ENCODE measurements around the gene DMKN. TPM values are rescaled to one million over a fixed set of nuclear protein-coding genes. Genes with fewer than 3 reads are reported as not detected.

DMKN gene, protein sequence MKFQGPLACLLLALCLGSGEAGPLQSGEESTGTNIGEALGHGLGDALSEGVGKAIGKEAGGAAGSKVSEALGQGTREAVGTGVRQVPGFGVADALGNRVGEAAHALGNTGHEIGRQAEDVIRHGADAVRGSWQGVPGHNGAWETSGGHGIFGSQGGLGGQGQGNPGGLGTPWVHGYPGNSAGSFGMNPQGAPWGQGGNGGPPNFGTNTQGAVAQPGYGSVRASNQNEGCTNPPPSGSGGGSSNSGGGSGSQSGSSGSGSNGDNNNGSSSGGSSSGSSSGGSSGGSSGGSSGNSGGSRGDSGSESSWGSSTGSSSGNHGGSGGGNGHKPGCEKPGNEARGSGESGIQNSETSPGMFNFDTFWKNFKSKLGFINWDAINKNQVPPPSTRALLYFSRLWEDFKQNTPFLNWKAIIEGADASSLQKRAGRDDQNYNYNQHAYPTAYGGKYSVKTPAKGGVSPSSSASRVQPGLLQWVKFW
- 22.8 and 37.0 TPM in 2 replicates for total RNA-seq

DNA sequence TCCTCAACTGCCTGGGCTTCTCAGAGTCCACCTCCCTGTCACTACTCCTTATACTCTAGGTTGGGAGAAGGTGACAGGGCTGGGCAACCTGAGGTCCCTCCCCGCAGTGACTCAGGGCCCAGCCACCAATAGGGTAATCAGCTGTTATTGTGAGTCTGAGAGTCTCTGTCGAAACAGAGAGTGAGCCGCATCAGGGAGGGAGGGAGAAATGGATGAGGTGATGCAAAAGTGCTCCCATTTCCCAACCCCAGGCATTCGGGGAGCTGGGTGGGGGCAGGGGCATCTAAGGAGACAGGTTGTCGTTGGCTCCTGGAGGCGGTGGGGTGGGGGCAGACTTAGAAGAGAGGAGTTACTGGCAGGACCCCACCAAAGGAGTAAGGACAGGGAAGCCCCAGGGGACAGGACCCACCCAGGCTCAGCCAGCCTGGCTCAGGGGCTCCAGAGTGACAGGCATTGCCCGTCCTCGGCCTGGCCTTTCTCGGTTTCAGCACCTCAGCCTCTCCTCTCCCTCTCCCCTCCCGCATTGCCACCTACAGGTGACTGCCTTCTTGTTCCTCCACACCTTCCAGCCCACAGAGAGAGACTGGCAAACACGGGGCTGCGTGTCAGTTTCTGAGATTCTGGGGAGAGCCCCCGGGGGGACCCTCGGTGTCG, at the start of gene DMKN:
Gene DMKN, minus strand, starts transcription at position 22 of the 654 bp plus-strand sequence. CDS start 174 bp downstream, outside the sequence.

DNA sequence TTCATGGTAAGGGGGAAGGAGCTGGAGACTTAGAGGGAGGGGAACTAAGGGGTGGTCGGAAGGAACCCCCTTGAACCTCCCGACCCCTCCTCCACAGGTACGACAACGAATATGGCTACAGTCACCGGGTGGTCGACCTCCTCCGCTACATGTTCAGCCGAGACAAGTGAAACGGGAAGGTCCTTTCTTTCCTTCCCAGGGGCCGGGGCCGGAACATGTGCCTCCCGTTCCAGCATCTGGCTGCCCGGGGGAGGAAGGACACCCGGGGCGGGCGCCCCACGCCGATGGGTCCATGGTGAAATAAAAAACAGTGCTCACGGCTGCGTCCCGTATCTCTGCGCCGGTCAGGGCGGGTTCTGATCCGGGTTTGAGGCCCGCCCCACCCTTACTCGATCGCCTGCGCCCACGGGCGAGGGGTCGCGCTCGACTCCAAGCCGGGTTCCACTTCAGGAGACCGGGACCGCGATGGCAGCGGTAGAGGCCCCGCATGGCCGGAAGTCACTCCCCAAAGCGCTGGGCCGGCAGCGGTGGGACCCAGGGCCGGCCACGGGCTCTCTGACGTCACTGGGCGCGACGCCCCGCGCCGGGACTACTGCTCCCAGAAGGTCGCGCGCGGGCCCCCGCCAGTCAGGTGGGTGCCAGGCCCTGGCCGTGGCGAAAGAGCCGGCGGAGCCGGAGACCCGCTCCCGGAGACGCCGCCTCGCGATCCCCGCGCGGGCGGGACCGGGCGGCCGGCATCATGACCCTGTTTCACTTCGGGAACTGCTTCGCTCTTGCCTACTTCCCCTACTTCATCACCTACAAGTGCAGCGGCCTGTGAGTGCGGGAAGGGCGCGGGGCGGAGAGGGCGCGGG, 31.8 kb upstream of the DMKN start, which contains the start of gene TMEM147:
Gene TMEM147, plus strand, starts transcription at position 626 of the 854 bp plus-strand sequence. Its CDS starts 114 bp downstream, at position 740.

DNA sequence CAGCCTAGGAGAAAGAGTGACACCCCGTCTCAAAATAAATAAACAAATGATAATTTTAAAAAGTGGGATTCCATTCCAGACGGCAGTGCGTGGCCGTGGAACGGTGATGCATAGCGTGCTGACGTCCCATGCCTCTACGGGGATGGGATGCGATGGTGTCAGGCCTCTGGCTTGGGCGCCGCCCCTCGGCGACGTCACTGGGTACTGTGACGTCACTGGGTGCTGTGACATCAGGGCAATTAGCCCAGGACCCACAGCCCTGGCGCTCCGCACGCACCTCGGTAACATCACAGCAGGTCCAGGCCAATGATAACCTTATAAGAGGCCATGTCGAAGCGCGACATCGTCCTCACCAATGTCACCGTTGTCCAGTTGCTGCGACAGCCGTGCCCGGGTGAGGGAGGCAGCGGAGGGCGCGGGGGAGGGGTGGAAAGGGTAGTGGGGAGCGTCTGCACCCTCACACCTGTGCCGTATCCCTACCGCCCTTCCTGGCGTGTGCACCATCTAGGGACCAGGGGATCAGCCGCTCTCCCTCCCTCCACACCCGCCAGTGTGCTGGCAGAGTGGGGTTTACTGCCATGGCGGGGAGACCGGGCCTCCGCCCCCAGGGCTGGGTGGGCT, 19.9 kb upstream of the DMKN start, which contains the start of gene GAPDHS:
Gene GAPDHS, plus strand, starts transcription at position 256 of the 621 bp plus-strand sequence. Its CDS starts 72 bp downstream, at position 328.

DNA sequence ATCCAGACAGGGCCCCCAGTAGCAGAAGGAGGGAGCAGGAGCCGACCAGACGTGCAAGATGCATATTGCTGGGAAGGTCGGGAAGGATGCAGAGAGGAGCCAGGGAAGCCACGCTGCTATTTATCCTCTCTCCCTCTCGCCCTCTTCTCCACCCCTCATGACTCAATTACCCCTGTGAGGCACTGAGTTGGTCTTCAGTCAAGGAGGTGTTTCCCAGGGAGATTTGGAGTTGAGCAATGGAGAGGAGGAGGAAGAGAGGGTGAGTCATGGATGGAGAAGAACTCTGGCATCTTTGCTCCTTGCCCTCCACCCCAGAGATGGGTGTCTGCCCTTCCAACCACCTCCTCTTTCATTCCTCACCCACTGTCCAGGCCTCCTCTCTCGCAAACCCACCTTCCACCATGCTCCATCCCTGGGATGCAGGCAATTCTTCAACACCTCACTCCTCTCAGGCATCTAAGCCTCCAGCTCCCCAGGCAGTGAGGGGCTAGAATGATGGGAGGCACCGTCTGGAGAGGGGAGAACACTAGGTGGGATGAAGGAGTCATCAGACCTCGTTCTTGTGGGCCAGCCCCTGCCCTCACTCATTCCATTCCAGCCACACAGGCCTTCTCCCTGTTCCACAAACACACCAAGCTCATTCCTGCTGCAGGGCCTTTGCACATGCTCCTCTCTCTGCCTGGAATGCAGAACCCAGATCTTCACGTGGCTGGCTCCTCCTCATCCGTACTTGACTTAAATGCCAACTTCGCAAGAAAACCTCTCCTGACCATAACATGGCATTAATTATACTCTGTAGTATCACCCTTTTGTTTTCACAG, 15.0 kb upstream of the DMKN start, which contains the start of gene SBSN:
Gene SBSN, minus strand, starts transcription at position 94 of the 821 bp plus-strand sequence. Its CDS starts 30 bp downstream, at position 64.

DNA sequence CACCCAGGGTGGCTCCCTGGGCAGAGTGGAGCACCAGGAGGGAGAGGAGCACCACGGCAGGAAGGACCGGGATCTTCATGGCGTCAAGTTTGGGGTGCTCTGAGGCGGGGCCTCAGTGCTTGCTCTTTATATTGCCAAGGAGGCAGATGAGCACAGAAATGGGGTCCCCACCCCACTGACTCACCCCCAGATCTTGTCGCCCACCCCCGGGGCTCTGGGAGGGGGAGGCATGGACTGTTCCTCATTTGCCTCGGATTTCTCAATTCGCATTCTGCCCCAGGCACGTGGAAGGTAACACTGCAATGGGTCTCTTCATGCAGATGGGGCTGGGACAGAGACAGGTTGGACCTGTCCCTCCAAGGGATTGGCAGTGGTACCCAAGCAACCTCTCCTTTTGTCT, 23.1 kb downstream of the DMKN start, which contains the start of gene KRTDAP:
Gene KRTDAP, minus strand, starts transcription at position 101 of the 400 bp plus-strand sequence. Its CDS starts 22 bp downstream, at position 79.

DNA sequence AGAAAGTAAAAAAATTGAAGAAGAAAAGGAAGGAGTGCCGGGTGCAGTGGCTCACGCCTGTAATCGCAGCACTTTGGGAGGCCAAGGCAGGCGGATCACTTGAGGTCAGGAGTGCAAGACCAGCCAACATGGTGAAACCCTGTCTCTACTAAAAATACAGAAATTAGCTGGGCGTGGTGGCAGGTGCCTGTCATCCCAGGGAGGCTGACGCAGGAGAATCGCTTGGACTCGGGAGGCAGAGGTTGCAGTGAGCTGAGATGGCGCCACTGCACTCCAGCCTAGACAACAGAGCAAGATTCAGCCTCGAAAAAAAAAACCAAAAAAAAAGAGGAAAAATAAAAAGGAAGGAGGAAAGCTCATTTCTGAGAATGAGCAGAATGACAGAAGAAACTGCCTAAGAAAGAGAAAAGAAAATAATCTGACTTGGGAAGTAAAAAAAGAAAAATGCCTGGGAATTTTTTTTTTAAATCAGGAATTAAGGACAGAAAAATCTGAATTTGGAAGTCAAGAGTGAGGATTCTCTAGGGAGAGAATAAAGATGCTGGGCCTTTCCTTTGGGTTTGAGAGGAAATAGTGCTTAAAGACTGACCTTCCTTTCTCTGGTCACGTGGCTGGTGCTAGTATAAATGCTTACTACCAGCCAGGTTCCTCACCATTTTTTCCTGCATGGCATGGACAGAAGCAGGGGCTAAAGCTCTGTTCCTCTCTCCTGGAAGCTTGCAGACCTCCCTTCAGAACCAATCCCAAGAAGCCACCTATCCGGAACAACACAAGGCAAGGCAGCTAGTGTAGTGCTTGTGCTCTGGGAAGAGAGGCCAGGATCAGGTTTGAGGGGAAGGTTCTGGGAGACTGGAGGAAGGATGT, 65.6 kb downstream of the DMKN start, which contains the start of gene FFAR2:
Gene FFAR2, plus strand, starts transcription at position 652 of the 864 bp plus-strand sequence. CDS start 1,458 bp downstream, outside the sequence.

Other genes starting within 250 kb of the DMKN start
- 67.1 and 76.7 TPM in 2 replicates for gene USF2, start 244.7 kb downstream of the DMKN start, total RNA-seq
- not detected in 2 replicates for gene HAMP, start 231.1 kb downstream of the DMKN start, total RNA-seq
- gene MAG, start 221.5 kb downstream of the DMKN start, total RNA-seq: 0.82 and 0.94 TPM in 2 replicates
- 0.26 TPM in 1 of 2 replicates, not detected in the other for gene CD22, start 184.5 kb downstream of the DMKN start, total RNA-seq
- not detected in 2 replicates for gene FFAR1, start 165.7 kb downstream of the DMKN start, total RNA-seq
- 0.12 and 0.26 TPM in 2 replicates for gene FFAR3, start 155.2 kb downstream of the DMKN start, total RNA-seq
- not detected in 2 replicates for gene GPR42, start 142.6 kb downstream of the DMKN start, total RNA-seq
- not detected in 2 replicates for gene FFAR2, start 65.4 kb downstream of the DMKN start, total RNA-seq
- not detected in 2 replicates for gene KRTDAP, start 23.2 kb downstream of the DMKN start, total RNA-seq
- gene SBSN, start 14.7 kb upstream of the DMKN start, total RNA-seq: 0.82 and 11.0 TPM in 2 replicates
- not detected in 2 replicates for gene GAPDHS, start 19.8 kb upstream of the DMKN start, total RNA-seq
- 106 and 108 TPM in 2 replicates for gene TMEM147, start 32.0 kb upstream of the DMKN start, total RNA-seq
- not detected in 2 replicates for gene ATP4A, start 50.0 kb upstream of the DMKN start, total RNA-seq
- not detected in 2 replicates for gene PMIS2, start 72.5 kb upstream of the DMKN start, total RNA-seq
- gene HAUS5, start 99.1 kb upstream of the DMKN start, total RNA-seq: 6.2 and 7.6 TPM in 2 replicates
- 75.2 and 76.0 TPM in 2 replicates for gene RBM42, start 115.4 kb upstream of the DMKN start, total RNA-seq
- gene ETV2, start 128.1 kb upstream of the DMKN start, total RNA-seq: 1.2 and 3.4 TPM in 2 replicates
- 325 and 420 TPM in 2 replicates for gene COX6B1, start 134.7 kb upstream of the DMKN start, total RNA-seq
- gene UPK1A, start 152.9 kb upstream of the DMKN start, total RNA-seq: not detected in 2 replicates
- not detected in 2 replicates for gene ZBTB32, start 190.9 kb upstream of the DMKN start, total RNA-seq
- 13.9 and 17.9 TPM in 2 replicates for gene KMT2B, start 204.4 kb upstream of the DMKN start, total RNA-seq
- gene IGFLR1, start 228.8 kb upstream of the DMKN start, total RNA-seq: 9.8 and 13.5 TPM in 2 replicates
- gene U2AF1L4, start 231.8 kb upstream of the DMKN start, total RNA-seq: 11.0 and 18.2 TPM in 2 replicates
- gene PSENEN, start 232.0 kb upstream of the DMKN start, total RNA-seq: 39.8 and 52.0 TPM in 2 replicates
- 11.7 and 13.5 TPM in 2 replicates for gene LIN37, start 234.9 kb upstream of the DMKN start, total RNA-seq
- gene HSPB6, start 243.4 kb upstream of the DMKN start, total RNA-seq: 142 and 170 TPM in 2 replicates
- 5.8 and 7.5 TPM in 2 replicates for gene PROSER3, start 244.5 kb upstream of the DMKN start, total RNA-seq

All from pericardium fibroblast (primary cell).